A673 (cell line): ENCODE data around the gene ZNF358.

Experiments
- CTCF ChIP-seq: fragments of 300-800, 200-600 bp; sonication (generic); conservative IDR thresholded peaks from 2 replicates; pipeline ENCODE4 v1.5.1; 2017; ENCODE audit warnings: low read depth, mild to moderate bottlenecking, antibody characterized with exemption, low read length, moderate library complexity, mixed read lengths
- EZH2 ChIP-seq: fragments of 200-600 bp; sonication (generic); IDR thresholded peaks from 2 replicates; pipeline ENCODE4 v1.6.1; 2017; ENCODE audit warnings: borderline replicate concordance, low read depth, mild to moderate bottlenecking, mixed read lengths, antibody characterized with exemption, low read length; ENCODE audit not compliant: poor library complexity, severe bottlenecking

GRCh38 chr19:7505682-7506384, 10.1 kb upstream of the ZNF358 start:
- TF ChIP-seq CTCF (no peak), EZH2 (no peak)
